ENCODE data around the gene KRTAP4-8.
"Not testable (repeated sequence)": the region's sequence is repeated elsewhere in the genome, so short reads cannot be mapped to it uniquely, and the experiment has no call there.

The KRTAP4-8 gene

GRCh38 chr17:41098042-41098441 is at the start of gene KRTAP4-8:
KRTAP4-8 (minus strand) TSS chr17:41098142; CDS start chr17:41098084, 58 bp downstream.
- no peak for DNase-seq

- no peak for DNase-seq
Measured at GRCh38 chr17:41145261-41145660, 47.3 kb upstream of the KRTAP4-8 start.

DNA sequence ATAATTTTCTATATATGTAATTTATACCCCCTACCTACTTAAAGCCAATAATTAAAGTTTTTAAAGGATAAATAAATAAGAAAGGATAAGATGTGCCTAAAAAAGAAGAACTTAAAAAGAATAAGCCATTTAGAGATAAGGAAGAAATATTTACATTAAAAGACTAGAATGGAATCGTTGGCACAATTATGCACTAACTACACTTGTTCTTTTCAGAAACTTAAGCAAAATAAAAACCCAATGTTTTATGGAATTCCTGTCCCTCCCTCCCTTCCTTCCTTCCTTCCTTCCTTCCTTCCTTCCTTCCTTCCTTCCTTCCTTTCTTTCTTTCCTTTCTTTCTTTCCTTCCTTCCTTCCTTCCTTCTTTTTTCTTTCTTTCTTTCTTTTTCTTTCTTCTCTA is 46.9 kb upstream of the KRTAP4-8 start:
- DNase-seq = no peak

DNA sequence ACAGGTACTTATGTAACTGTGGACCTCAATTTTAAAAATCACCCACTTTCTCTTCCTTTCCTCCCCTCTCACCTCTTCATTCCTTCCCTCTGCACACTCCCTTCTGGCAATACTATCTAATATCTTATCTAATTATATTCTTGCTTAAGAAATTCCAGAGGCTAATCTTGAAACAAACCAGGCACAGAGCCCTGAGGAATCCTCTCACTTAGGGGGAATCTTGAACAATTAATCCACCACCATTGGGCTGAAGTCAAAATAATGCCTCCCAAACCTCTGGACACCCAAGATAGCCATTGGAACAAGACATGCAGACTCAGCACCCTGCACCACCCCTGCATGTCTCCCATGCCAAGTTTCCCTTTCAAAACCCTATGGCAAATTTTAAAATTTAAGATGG is 43.4 kb upstream of the KRTAP4-8 start:
- DNase-seq = no peak

DNA sequence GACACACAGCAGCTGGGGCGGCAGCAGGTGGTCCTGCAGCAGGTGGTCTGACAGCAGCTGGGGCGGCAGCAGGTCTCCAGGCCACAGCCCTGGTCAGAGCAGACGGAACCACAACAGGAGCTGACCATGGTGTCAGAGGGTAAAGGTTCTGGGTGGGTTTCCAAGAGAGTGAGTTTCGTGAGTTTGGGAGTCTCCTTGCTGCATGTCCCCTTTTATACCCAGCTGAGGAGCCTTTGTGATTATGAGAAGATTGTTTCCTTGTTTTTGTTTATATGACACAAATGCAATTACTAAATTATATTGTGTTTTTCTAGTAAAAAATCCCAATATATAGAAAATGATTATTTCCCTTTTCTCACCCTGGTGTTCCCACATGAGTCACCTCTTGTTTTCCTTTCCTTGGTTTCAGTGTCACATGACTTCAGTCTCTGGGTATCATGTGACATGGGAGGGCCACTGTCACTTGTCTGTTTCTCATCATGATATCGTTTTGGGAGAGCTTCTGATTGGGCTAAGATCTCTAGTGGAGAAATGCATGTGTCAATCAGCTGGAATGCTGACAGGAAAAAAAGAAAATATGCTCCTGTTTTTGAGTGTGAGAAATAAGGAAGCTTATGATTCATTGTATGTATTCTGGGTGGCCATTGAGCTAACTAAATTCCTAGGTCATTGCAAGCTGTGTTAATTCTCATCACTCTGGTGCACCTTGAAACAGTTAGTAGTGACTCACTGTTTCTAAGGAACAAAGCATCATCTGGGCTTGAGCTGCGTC is 42.6 kb upstream of the KRTAP4-8 start, which contains the start of gene KRTAP4-6:
KRTAP4-6 (minus strand) TSS at position 185 of the 772 bp plus-strand sequence; CDS start at position 128, 57 bp downstream.
- no peak for DNase-seq

DNA sequence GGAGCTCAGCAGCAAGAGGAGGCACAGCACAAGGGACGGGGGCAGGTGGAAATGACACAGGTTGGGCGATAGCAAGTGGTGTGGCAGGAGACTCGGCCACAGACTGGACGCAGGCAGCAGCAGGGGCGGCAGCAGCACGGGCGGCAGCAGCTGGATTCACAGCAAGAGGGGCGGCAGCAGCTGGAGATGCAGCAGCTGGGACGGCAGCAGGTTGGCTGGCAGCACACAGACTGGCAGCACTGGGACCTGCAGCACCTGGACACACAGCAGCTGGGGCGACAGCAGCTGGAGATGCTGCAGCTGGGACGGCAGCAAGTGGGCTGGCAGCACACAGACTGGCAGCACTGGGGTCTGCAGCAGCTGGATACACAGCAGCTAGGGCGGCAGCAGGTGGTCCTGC is 41.9 kb upstream of the KRTAP4-8 start:
- DNase-seq = not testable (repeated sequence)

GRCh38 chr17:41133880-41134735 is 36.2 kb upstream of the KRTAP4-8 start:
- DNase-seq = no peak

DNA sequence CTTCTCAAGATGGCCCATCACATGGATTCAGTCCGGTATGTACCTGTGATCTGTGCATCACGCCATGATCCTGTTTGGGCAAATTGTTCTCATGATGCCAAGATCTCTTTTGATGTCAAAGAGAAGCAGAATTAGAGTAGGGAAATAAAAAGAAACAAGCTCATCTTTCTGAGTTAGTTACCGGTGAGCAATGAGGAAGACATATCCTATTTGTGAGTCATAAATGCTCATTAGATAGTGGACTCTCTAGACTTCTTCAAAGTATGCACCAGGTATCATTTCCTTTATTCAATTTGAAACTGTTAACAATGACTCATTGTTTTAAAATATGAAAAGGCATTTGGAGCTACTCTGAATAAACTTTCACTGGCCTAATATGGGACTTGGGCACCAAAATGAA is 34.0 kb upstream of the KRTAP4-8 start:
- DNase-seq = no peak

DNA sequence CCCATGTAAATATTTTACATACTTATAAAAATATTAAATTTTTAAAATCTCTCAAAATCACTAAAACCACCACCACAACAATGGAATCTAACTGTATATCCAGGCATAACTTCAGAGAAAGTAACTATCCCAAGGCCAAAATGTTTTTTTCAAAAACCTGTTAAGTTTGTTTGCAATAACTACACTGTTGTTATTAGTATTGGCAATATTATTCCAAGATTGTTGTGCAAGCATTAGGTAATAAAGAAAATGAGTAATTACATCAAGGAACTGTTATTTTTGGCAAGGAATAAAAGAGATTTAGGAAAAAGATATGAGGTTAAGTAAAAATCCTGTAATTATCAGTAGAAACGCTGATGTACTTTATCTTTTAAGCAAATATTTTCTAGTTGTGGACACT is 29.4 kb upstream of the KRTAP4-8 start:
- DNase-seq = no peak

DNA sequence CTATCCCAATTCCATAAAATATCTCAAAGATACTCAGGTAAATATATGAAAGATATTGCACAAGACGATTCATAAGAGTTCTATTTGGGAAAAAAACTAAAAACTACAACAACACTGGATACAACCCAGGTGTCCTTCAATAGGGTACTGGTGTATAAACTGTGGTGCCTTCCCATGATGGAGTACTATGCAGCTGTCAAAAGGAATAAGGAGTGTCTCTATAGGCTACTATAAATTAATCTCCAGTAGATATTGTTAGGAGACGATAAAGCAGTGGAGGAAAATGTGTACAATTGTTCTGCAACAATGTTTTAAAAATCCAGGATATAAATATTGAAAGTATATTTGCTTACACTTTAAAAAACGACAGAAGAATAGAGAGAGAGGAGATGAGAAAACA is 28.5 kb upstream of the KRTAP4-8 start:
- no peak for DNase-seq

GRCh38 chr17:41125064-41125463 is 27.1 kb upstream of the KRTAP4-8 start:
- DNase-seq = no peak

GRCh38 chr17:41123991-41124371 is 26.0 kb upstream of the KRTAP4-8 start, which contains the start of gene KRTAP4-12:
KRTAP4-12 (minus strand) TSS chr17:41124182; CDS start chr17:41124122, 60 bp downstream.
- not testable (repeated sequence) for DNase-seq

DNA sequence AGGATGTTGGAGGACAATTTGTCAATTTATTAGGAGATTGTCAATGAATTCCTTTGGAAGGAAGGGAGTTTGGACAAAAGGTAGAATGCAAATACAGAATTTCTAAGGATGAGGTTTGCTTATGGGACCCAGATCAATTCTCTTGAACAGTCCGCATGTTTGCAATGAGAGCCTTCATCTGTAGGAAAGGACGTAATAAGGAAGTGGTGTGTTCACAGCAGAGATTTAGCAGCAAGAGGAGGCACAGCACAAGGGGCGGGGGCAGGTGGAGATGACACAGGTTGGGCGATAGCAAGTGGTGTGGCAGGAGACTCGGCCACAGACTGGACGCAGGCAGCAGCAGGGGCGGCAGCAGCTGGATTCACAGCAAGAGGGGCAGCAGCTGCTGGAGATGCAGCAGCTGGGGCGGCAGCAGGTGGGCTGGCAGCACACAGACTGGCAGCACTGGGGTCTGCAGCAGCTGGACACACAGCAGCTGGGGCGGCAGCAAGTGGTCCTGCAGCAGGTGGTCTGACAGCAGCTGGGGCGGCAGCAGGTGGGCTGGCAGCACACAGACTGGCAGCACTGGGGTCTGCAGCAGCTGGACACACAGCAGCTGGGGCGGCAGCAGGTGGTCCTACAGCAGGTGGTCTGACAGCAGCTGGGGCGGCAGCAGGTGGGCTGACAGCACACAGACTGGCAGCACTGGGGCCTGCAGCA is 25.5 kb upstream of the KRTAP4-8 start:
- not testable (repeated sequence) for DNase-seq

DNA sequence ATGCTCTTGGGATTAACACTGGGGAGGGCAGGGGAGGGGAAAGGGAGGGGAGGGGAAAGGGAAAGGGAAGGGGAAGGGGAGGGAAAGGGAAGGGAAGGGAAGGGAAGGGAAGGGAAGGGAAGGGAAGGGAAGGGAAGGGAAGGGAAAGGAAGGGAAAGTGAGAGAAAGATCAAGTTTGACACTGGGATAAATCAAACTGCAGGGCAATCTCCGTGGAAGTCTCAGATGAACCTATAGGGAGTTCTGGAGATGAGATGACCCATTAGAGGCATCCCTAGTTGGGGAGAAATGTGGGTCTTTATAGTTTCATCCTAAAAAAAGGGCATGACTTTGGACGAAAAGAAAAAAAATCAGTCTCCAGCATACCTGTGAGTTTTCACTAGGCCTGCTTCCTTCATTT is 23.8 kb upstream of the KRTAP4-8 start:
- no peak for DNase-seq

GRCh38 chr17:41119696-41120690 is 22.1 kb upstream of the KRTAP4-8 start:
- not testable (repeated sequence) for DNase-seq

DNA sequence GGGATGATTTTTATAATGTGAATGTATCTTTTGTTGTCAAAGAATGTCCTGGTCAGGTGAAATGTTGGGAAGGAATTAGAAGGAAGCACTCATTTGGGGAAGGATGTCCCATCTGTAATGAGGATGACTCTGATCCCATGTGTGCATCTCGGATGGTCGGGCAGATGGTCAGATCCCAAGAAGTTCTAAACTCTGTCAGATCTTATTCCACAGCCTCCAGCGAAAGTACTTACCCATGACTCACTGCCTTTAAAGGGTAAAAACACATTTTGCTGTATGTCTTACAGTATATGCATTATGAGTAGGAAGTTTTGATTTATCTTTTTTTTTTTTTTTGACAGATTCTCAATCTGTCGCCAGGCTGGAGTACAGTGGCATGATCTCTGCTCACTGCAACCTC is 20.8 kb upstream of the KRTAP4-8 start:
- DNase-seq = no peak

GRCh38 chr17:41117846-41118386 is 20.0 kb upstream of the KRTAP4-8 start, which contains the start of gene KRTAP4-11:
KRTAP4-11 (minus strand) TSS chr17:41118373; CDS start chr17:41118315, 58 bp downstream.
- DNase-seq = not testable (repeated sequence)

GRCh38 chr17:41116297-41116696 is 18.4 kb upstream of the KRTAP4-8 start:
- no peak for DNase-seq

DNA sequence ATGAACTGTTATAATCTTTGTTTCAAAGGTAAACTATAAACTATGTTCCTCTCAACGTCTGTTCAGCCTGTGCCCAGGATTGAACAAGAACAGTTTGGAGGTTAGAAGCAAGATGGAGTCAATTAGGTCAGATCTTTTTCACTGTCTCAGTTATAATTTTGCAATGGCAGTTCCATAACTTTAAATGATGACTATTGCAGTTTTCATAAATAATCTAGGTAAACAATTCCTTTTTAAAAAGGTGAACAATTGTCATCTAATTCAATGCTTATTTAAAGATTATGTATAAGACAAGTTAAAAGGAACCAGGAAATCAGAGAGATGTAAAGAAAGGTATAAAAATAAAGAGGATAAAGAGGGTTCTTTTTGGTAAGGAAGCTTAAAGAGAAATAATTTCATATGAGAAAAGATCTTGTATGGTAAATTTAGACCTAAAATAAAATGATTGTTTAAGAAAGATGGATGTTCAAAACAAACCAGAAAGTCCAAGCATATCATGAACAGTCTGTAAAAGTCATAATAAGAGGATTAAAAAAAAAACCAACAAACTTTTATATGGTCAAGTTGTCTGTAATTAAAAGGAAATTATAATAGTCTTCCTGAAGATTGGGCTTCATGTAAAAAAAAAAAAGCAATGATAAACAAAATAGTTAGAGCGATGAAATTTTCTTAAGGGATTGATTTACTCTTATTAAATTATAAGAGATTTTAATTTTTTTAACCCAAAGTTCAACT is 13.4 kb upstream of the KRTAP4-8 start:
- no peak for DNase-seq

GRCh38 chr17:41108728-41109386 is 10.9 kb upstream of the KRTAP4-8 start:
- DNase-seq = not testable (repeated sequence)
